NB4 (cell line): Measurements from ENCODE around the gene POLE3.
A peak's percentile ranks its signal among the peaks of the same experiment; 100 is the strongest.

ENCODE experiments used
- DNase-seq: peaks from one replicate; pipeline ENCODE4 v3.0.0; 2010; ENCODE audit warnings: low read depth
- H3K4me3 ChIP-seq: one replicate; pipeline ENCODE4 v1.5.1; 2011; ENCODE audit warnings: mild to moderate bottlenecking, low read depth, low read length, moderate library complexity
- CTCF ChIP-seq: IDR thresholded peaks from one replicate; pipeline ENCODE4 v1.5.1; 2012; ENCODE audit warnings: low read depth, low read length
- MAX ChIP-seq: IDR thresholded peaks from 2 replicates; pipeline ENCODE4 v1.6.1; 2011; ENCODE audit warnings: low read depth, low read length
- MYC ChIP-seq: IDR thresholded peaks from 2 replicates; pipeline ENCODE4 v1.6.1; 2011; ENCODE audit warnings: low read depth, low read length
- POLR2A ChIP-seq: IDR thresholded peaks from 2 replicates; pipeline ENCODE4 v1.6.1; 2011; ENCODE audit warnings: mild to moderate bottlenecking; ENCODE audit not compliant: insufficient read length; ENCODE audit errors: extremely low read depth

POLE3 gene

GRCh38 chr9:113426701-113427100 lies 16.2 kb upstream of the POLE3 start:
- TF ChIP-seq MAX (no peak), CTCF (no peak), MYC (no peak), POLR2A (no peak)
- H3K4me3 ChIP-seq, result no peak overlapping the region
- DNase-seq, result no peak

GRCh38 chr9:113425072-113425471 lies 14.6 kb upstream of the POLE3 start:
- no peak for DNase-seq
- no peak overlapping the region for H3K4me3 ChIP-seq
- TF ChIP-seq MYC (no peak), POLR2A (no peak), MAX (no peak), CTCF (no peak)

GRCh38 chr9:113421726-113422125 lies 11.3 kb upstream of the POLE3 start:
- no peak overlapping the region for H3K4me3 ChIP-seq
- TF ChIP-seq CTCF (no peak), POLR2A (no peak), MYC (no peak), MAX (no peak)
- no peak for DNase-seq

GRCh38 chr9:113417370-113417769 lies 6.9 kb upstream of the POLE3 start:
- H3K4me3 ChIP-seq, result no peak overlapping the region
- peak; percentile 69 for DNase-seq
- TF ChIP-seq CTCF (peak; percentile 6), MAX (no peak)

- no peak overlapping the region for H3K4me3 ChIP-seq
- DNase-seq, result peak; percentile 31
- TF ChIP-seq POLR2A, result no peak
These were observed 5.8 kb upstream of the POLE3 start for GRCh38 chr9:113416149-113416721.

GRCh38 chr9:113409883-113410206 lies 630 bp downstream of the POLE3 start:
- TF ChIP-seq POLR2A (no peak), MAX (no peak), MYC (no peak), CTCF (no peak)
- peak overlapping the region; percentile 83 for H3K4me3 ChIP-seq
- no peak for DNase-seq
